Neuronal stem cell (in vitro differentiated cells): Measurements from ENCODE around the gene ID3.
A peak's percentile ranks its signal among the peaks of the same experiment; 100 is the strongest.

ENCODE experiments used
- DNase-seq: peaks from one replicate; pipeline ENCODE4 v3.0.0-alpha.2; 2013; ENCODE audit warnings: low spot score
- H2AFZ ChIP-seq: one replicate; pipeline ENCODE4 v1.6.1; 2013; ENCODE audit warnings: mild to moderate bottlenecking, low read length, inconsistent platforms
- H2AK5ac ChIP-seq: 2 replicates; pipeline ENCODE4 v1.6.1; 2013; ENCODE audit warnings: low read depth, mild to moderate bottlenecking, inconsistent platforms, low read length, moderate library complexity, mixed read lengths
- H2BK120ac ChIP-seq: 2 replicates; pipeline ENCODE4 v1.6.1; 2013; ENCODE audit warnings: low read depth, mild to moderate bottlenecking, inconsistent platforms, low read length, moderate library complexity, mixed read lengths
- H2BK12ac ChIP-seq: one replicate; pipeline ENCODE4 v1.6.1; 2013; ENCODE audit warnings: low read length, inconsistent platforms
- H2BK15ac ChIP-seq: 2 replicates; pipeline ENCODE4 v1.6.1; 2013; ENCODE audit warnings: mild to moderate bottlenecking, low read length, inconsistent platforms, mixed read lengths
- H2BK5ac ChIP-seq: one replicate; pipeline ENCODE4 v1.6.1; 2013; ENCODE audit warnings: inconsistent platforms, mild to moderate bottlenecking, low read length, moderate library complexity
- H3K14ac ChIP-seq: one replicate; pipeline ENCODE4 v1.6.1; 2013; ENCODE audit warnings: low read length, inconsistent platforms
- H3K18ac ChIP-seq: 2 replicates; pipeline ENCODE4 v1.6.1; 2013; ENCODE audit warnings: low read length, inconsistent platforms
- H3K23ac ChIP-seq: 2 replicates; pipeline ENCODE4 v1.6.1; 2013; ENCODE audit warnings: low read depth, mild to moderate bottlenecking, mixed read lengths, low read length, inconsistent platforms; ENCODE audit not compliant: poor library complexity
- H3K27ac ChIP-seq: replicated peaks from 3 replicates; pipeline ENCODE4 v1.5.1; 2013; ENCODE audit warnings: low read length, inconsistent platforms
- H3K27me3 ChIP-seq, 3 experiments: 2 replicates each; pipeline ENCODE4 v1.6.1; 2013; ENCODE audit warnings: low read length in 3 of 3, mild to moderate bottlenecking in 2 of 3, inconsistent platforms in 1 of 3, low read depth in 1 of 3, mixed read lengths in 1 of 3, moderate library complexity in 1 of 3; ENCODE audit not compliant: control insufficient read depth in 3 of 3, insufficient read depth in 3 of 3
- H3K36me3 ChIP-seq, 2 donors: replicated peaks in 1 of 2; 2 replicates each; pipeline ENCODE4 v1.6.1; 2013; ENCODE audit warnings: low read length in 2 of 2; ENCODE audit not compliant: control insufficient read depth in 2 of 2, insufficient read depth in 2 of 2
- H3K4ac ChIP-seq: 2 replicates; pipeline ENCODE4 v1.6.1; 2013; ENCODE audit warnings: inconsistent platforms, mild to moderate bottlenecking, low read length, moderate library complexity
- H3K4me1 ChIP-seq, 2 donors: 1 replicate in 1 of 2; 2 replicates in 1 of 2; pipeline ENCODE4 v1.6.1; 2013; ENCODE audit warnings: low read length in 2 of 2, low read depth in 1 of 2; ENCODE audit not compliant: control insufficient read depth in 2 of 2, insufficient read depth in 1 of 2
- H3K4me2 ChIP-seq: one replicate; pipeline ENCODE4 v1.6.1; 2013; ENCODE audit warnings: mild to moderate bottlenecking, low read length, inconsistent platforms; ENCODE audit not compliant: insufficient read depth, poor library complexity, severe bottlenecking
- H3K4me3 ChIP-seq, 2 donors: 2 replicates each; pipeline ENCODE4 v1.5.1; 2013; ENCODE audit warnings: low read length in 2 of 2, mild to moderate bottlenecking in 2 of 2, inconsistent platforms in 1 of 2, moderate library complexity in 1 of 2
- H3K79me1 ChIP-seq: one replicate; pipeline ENCODE4 v1.6.1; 2013; ENCODE audit warnings: low read depth, mild to moderate bottlenecking, inconsistent platforms, low read length, moderate library complexity
- H3K9ac ChIP-seq: one replicate; pipeline ENCODE4 v1.6.1; 2013; ENCODE audit warnings: mild to moderate bottlenecking, low read depth, low read length, inconsistent platforms; ENCODE audit not compliant: poor library complexity
- H3K9me3 ChIP-seq, 2 donors: replicated peaks in 1 of 2; 2 replicates each; pipeline versions ENCODE3 to v1.6.1; 2013; ENCODE audit warnings: low read length in 2 of 2, mild to moderate bottlenecking in 2 of 2, inconsistent platforms in 1 of 2, low read depth in 1 of 2, mixed read lengths in 1 of 2, moderate library complexity in 1 of 2; ENCODE audit not compliant: control insufficient read depth in 2 of 2, insufficient read depth in 1 of 2
- H4K8ac ChIP-seq: one replicate; pipeline ENCODE4 v1.6.1; 2013; ENCODE audit warnings: low read depth, mild to moderate bottlenecking, inconsistent platforms, low read length, moderate library complexity
- H4K91ac ChIP-seq: one replicate; pipeline ENCODE4 v1.6.1; 2013; ENCODE audit warnings: low read length, low read depth, mild to moderate bottlenecking, inconsistent platforms; ENCODE audit not compliant: poor library complexity
- WGBS, 2 donors: extraction: QIAGEN DNeasy Blood & Tissue Kit; methylation state at CpG; one replicate each; pipeline ENCODE4 v1.1.7; 2013; ENCODE audit warnings: missing lambda C conversion rate in 2 of 2, mixed read lengths in 1 of 2; ENCODE audit not compliant: insufficient read length in 2 of 2, insufficient replicate concordance in 1 of 2; ENCODE audit errors: extremely low coverage in 2 of 2; 5-methylcytosine and 5-hydroxymethylcytosine counted together

ID3 gene

DNA sequence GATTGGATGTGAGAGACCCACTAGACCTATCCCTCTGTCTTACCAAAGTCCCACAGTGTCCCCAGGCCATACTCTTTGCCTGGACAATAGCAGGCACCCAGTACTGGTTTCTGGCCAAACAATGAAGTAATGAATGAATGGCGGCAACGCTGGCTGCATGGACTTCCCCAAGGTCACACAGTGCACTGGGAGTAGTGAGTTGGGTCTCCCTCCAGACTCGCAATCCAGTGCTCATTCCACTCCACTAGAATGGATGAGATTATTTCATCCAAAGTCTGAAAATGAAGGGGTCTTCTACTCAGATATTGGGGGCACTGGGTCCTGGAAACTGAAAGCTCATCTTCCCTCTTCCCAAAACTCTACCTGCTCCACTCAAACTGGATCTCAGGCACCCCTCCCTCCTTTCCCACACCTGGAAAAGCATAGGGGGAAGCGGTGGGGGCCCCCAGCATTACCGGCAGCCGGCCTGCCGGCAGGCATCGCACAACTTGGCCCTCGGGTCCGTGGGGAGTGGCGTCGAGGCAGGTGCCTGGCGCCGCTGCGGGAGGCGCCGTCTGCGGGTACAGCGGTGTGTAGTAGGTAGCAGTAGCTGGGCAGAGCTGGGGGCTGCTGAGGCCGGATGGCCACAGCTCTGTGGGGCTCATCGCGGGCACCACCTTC is 29.1 kb downstream of the ID3 start:
- peak overlapping the region; percentile 84 for H3K18ac ChIP-seq
- H3K4me2 ChIP-seq = peak overlapping the region; percentile 93
- peak overlapping the region; percentile 86 for H2AFZ ChIP-seq
- DNase-seq = no peak
- H2AK5ac ChIP-seq = no peak overlapping the region
- H2BK12ac ChIP-seq = no peak overlapping the region
- no peak overlapping the region for H3K23ac ChIP-seq
- peaks cover 26 to 31% of the 10 kb centered on the region in 2 donors for H3K4me1 ChIP-seq
- peaks cover 0 to 13% of the 10 kb centered on the region in 2 donors for H3K36me3 ChIP-seq
- H3K27me3 ChIP-seq = no peaks in the 10 kb centered on the region
- peak overlapping the region; percentile 42 for H2BK15ac ChIP-seq
- peak overlapping the region; percentile 90 for H3K9ac ChIP-seq
- peak overlapping the region; percentile 60 for H3K14ac ChIP-seq
- peak overlapping the region; percentile 17 for H4K8ac ChIP-seq
- H3K4me3 ChIP-seq = peak overlapping the region; percentile 81 to 87
- no peak overlapping the region for H2BK120ac ChIP-seq
- H3K79me1 ChIP-seq = peaks cover 2% of the 10 kb centered on the region
- H3K4ac ChIP-seq = no peak overlapping the region
- H3K27ac ChIP-seq = no peak overlapping the region
- no peaks in the 10 kb centered on the region for H3K9me3 ChIP-seq
- peak overlapping the region; percentile 62 for H2BK5ac ChIP-seq
- WGBS, 2 donors = no CpG with 5 or more reads among the region's 22 CpGs
- no peak overlapping the region for H4K91ac ChIP-seq

DNA sequence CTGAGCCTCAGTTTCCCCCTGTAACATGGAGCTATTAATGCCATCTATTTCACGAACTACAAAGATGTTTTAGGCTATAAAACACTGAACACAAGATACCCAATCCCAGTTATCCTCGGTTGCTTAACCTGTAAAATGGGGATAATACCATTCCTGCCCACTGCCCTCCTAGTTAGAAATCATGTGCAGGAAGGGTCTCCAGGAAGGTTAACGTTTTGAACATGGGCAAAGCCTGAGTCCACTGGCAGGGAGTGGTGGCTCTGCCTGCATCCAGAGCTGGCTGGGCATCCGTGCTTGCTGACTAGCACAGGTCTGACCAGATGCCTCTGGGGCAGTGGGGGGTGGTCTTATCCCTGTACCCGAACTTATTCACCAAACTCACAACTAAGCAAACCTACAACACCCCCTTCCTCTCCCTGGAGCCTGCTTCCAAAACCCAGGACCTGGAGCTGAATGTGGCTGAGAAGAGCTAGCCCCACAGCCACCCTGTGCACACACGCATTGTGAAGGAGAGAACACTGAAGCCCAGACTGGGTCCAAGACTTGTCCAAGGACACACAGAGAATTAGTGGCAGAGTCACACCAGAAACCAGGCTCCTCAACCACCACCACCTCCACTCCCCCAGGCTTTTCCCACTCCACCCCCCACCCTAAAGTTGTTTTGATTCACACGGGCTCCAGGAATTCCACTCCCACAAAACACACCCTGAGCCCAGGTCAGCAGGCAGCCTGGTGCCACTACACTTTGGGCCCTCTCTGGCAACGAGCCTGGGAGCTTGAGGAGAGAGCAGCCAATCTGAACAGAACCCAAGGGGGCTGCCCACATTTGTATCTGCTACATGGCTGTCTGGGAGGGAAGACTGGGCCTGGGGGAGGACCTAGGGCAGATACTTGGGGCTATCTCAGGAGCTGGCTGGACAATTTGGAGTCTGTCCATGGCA is 29.9 kb downstream of the ID3 start:
- Histone ChIP-seq H3K4me3 (peak overlapping the region; percentile 81 to 87), H3K27me3 (no peaks in the 10 kb centered on the region), H3K4me2 (peak overlapping the region; percentile 93)

DNA sequence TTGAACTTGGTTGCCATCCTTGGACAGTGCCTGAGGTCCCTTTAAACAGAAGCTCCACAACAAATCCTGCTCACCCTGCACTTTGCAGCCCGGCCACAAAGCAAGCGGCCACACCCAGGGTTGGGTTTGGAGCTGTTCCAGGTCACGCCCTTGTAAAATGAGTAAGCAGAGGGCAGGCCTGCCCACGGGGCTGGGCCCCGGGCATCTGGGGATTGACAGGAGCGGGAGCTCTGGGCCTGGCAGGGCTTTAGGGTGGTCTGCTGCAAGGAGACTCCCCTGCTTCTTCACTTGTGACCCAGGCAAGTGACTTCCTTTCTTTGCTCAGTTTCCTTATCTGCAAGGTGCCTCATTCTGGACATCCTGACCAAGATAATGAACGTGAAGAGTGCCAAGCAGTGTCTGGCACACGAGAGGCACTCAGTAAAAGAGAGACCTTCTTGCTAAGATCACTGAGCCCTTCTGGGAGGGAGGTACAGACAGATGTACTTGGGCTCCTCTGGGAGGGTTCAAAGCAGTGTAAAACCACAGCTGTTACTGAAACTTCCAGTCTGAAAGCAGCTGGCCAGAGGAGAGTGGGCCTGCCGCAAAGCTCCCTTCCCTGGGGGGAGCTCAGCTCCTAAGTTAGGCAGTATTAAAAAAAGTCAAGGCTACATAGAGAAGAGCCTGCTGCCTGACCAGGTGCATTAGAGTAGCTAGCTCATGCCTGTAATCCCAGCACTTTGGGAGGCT is 30.9 kb downstream of the ID3 start:
- Histone ChIP-seq H4K91ac (no peak overlapping the region), H3K23ac (no peak overlapping the region), H3K79me1 (peaks cover 2% of the 10 kb centered on the region), H2BK12ac (no peak overlapping the region), H3K14ac (peak overlapping the region; percentile 2), H3K36me3 (peaks cover 4 to 28% of the 10 kb centered on the region in 2 donors), H3K4me3 (no peak overlapping the region), H3K4me1 (peaks cover 32 to 34% of the 10 kb centered on the region in 2 donors), H3K27ac (no peak overlapping the region), H3K4me2 (no peak overlapping the region), H2BK120ac (no peak overlapping the region), H3K4ac (no peak overlapping the region), H2AFZ (no peak overlapping the region), H2AK5ac (no peak overlapping the region), H3K9me3 (no peaks in the 10 kb centered on the region), H3K27me3 (no peaks in the 10 kb centered on the region), H3K9ac (no peak overlapping the region), H2BK5ac (no peak overlapping the region), H4K8ac (no peak overlapping the region), H3K18ac (no peak overlapping the region), H2BK15ac (peak overlapping the region; percentile 24)
- no peak for DNase-seq
- no CpG with 5 or more reads among the region's 9 CpGs for WGBS, 2 donors

More for the DNA sequence above, 29.9 kb downstream of the ID3 start:
- H4K91ac ChIP-seq = no peak overlapping the region
- H3K79me1 ChIP-seq = peaks cover 2% of the 10 kb centered on the region
- H2BK120ac ChIP-seq = no peak overlapping the region
- peaks cover 2 to 18% of the 10 kb centered on the region in 2 donors for H3K36me3 ChIP-seq
- no peak overlapping the region for H3K18ac ChIP-seq
- H3K23ac ChIP-seq = no peak overlapping the region
- no peaks in the 10 kb centered on the region for H3K9me3 ChIP-seq
- H2BK5ac ChIP-seq = no peak overlapping the region
- H2AFZ ChIP-seq = no peak overlapping the region
- no peak overlapping the region for H3K14ac ChIP-seq
- no peak overlapping the region for H2AK5ac ChIP-seq
- WGBS, 2 donors = no CpG with 5 or more reads among the region's 8 CpGs
- no peak overlapping the region for H3K4ac ChIP-seq
- DNase-seq = no peak
- H3K9ac ChIP-seq = no peak overlapping the region
- H4K8ac ChIP-seq = no peak overlapping the region
- H3K27ac ChIP-seq = no peak overlapping the region
- H2BK15ac ChIP-seq = no peak overlapping the region
- peaks cover 32 to 34% of the 10 kb centered on the region in 2 donors for H3K4me1 ChIP-seq
- no peak overlapping the region for H2BK12ac ChIP-seq
